ENCODE measurements around the gene SNX30.
A peak's percentile ranks its signal among the peaks of the same experiment; 100 is the strongest.

Gene SNX30

DNA sequence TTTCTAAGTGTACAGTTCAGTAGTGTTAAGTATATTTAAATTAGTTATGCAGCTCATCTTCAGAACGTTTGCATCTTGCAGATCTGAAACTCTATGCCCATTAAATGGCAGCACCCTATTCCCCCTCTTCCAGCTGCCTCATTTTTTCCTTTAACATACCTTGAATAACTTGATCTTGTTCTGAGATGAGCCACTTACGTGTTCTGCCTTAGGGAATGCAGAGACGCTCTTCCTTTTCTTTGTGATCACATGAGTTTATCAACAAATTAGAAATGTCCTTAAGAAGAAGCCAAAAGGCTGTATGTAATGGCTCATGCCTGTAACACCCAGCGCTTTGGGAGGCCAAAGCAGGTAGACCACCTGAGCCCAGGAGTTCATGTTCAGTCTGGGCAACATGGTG lies 82.5 kb downstream of the SNX30 start:
- no peak for DNase-seq

DNA sequence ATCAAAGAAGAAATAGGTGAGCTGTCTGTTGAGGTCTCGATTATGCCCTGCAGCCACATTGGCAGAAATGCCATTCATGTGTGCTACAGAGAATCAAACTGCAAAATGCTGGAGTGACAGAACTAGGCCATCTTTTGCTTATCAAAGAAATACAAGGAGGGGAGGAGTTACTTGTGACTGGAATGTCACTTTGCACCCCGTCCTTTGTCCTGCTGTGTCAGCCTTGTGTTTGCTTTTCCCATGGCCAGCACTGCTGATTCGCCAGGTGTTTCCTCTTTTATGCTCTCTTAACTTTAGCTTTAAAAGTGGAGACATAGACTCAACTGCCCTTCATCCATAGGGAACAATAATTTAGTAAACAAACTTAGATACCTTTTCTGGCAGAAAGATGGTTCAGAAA lies 85.8 kb downstream of the SNX30 start:
- no peak for DNase-seq

DNA sequence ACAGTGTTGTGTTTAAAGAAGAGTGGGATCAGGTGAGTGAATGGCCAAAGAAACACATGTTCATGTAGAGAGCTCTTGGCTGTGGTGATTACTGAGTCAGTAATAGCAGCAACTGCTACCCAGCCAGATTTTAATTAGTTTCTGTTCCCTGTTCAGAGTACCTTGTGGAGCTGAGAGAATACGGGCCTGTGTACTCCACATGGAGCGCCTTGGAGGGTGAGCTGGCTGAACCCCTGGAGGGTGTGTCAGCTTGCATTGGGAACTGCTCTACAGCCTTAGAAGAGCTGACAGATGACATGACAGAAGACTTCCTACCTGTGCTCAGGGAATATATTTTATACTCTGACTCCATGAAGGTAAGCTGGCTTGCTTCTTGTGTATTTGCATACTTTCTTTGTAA lies 87.8 kb downstream of the SNX30 start:
- DNase-seq = no peak

DNA sequence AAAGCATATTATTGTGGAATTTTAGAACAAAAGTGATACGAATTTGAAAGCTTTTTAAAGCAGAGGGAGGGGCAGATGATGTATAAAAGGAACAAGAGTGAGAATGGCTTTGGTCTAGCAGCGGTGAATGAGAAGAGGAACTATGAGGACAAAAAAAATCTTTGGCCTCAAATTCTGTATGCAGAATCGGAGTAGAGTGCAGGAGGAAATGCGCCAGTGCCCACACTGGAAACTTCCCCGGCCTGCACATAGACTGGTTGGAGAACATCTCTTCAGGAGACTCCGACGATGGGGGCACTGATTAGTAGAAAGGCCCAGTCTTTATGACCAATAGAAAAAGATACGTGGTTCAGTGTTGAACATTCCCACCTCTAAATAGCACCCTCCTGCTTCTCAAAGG lies 88.8 kb downstream of the SNX30 start:
- no peak for DNase-seq

DNA sequence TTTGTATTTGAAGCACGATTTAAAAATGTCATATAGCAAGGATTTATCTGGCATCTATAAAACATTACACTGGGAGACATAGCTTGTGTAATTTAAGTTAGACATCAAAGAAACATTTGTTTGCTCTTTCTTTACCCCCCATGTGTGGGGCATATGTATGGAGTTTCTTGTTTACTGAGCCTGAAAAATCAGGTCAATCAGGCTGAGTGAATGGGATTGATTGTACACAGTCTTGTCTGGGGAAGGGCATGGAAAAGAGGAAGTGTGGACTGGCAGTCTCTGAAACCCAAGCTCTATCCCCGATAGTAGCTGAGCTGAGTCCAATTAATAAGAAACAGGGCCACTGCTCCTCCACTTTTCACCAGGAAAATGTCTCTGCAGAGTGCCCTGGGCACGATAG lies 90.7 kb downstream of the SNX30 start:
- DNase-seq = no peak

DNA sequence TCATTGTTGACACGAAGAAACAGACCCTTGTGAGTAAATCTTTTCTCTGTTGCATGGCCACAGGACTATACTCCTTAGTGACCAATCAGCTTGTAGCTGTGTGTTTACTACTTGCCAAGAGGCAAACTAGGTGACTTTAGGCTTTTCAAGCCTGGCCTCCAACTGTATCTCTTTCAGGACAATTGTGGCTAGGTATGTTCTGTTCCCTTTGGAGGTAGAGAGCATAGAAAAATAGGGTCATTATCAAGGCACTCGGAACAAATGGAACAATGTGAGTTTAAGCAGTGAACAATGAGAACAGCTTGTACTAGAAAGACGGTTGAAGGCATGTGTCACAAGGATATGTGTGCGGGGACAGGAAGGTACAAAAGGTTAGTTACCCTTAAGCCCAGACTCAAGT lies 92.0 kb downstream of the SNX30 start:
- no peak for DNase-seq

DNA sequence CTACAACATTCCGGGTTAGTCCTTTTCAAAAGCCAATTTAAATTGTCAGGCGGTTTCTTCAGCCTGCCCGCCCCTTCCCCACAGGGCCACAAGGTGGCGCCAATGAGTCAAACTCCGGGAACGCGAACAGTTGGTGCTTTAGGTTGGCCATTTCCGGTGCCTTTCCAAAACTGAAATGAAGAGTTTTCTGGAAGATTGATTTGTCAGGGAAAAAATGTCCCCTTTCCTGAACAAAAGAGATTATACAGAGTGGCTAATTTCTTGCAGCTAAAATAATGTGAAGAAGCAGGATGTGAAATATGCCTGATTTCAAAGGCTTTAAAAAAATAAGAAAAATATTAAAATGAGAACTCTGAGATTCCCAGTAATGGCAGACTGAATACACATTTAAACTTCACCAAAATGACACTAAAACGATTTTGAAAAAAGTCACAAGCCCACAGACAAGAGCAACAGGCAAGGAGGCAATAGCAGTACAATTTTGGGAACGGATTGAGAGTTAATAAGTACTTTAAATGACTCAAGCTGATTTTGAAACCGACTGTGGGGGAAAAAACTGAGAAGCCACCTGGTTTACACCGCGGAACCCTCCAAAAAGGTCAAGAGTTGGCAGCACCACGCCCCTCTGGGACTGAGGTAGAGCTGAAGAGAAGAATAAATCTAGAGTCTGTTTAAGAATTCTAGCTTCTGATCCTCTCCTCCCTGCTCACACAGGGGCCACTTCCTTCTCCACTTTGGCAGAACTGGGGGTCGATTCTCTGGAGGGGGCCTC lies 94.4 kb downstream of the SNX30 start:
- DNase-seq = peak; percentile 11

DNA sequence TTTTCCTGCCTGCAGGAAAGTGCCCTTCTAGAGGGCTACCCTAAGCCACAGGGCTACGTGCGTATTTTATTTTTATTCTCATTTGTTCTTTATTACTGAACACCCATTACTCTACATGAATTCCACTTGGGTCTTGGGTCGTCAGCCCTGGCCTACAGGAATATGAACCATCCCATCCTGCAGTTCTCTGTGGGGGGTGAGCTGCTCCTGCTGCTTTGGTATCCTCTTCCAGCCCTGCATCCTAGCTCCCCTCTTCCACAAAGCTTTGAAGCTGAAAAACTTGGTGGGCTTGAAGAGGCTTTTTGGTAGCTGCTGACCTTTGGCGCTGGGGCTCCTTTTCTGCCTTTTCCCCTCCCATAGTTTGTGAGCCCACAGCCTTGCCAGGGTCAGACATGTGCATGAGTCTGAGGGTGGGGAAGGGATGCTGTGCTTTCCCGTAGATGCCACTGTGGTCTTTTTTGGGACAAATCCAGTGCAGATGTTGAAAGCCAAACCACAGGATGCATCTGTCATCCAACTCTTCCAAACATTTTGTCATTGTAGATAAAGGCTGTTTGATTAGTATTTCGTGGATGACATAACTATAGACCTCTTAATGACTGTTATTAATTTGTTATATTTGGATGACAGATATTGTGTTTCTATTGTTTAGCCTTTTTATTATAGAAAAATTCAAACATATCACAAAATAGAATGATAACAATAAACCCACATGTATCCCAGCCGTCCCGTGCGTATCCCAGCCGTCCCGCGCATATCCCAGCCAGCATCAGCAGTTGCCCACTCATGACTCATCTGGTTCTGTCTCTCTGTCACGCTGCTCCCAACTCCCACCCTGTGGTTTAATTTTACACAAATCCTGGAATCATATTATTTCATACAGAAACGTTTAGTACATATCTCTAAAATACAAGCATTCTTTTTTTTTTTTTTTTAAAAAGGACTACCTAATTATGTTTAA lies 96.2 kb downstream of the SNX30 start:
- no peak for DNase-seq

DNA sequence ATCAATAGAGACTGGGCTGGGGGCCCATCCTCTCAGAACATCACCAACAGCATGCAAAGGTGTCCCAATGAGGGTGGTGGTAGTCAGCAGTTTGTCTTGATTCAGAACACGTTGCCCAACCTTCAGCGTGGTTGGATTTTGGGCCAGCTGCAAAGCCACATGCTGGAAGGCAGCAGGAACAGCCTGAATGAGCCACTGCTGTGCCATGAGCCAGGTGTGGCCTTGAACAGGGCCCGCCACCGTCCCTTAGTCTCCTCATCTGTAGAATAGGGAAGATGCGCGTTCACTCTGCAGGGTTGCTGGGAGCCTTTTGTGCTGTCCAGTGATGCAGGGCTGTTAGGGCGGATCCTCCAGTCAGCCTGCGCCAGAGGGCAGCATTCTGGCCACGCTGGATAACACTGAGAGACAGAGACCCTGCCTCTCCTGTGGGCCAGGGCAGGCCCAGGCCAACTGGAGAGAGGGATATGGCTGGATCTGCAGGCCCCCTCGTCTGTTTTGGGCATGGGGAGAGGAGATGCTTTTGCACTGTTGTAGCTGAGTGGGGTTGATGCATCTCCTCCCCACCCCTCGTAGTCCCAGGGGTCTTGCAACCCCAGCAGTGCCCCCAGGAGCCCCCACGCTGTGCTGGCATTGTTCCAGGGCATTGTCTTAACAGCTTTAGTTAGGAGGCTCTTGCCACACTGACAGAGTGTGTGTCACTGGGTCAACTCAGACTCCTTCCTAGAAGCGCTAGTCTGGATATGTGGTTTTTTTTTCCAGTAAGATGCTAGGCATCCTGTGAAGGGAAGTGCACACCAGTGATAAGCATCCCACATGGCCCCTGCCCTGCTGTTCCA lies 98.0 kb downstream of the SNX30 start:
- no peak for DNase-seq

DNA sequence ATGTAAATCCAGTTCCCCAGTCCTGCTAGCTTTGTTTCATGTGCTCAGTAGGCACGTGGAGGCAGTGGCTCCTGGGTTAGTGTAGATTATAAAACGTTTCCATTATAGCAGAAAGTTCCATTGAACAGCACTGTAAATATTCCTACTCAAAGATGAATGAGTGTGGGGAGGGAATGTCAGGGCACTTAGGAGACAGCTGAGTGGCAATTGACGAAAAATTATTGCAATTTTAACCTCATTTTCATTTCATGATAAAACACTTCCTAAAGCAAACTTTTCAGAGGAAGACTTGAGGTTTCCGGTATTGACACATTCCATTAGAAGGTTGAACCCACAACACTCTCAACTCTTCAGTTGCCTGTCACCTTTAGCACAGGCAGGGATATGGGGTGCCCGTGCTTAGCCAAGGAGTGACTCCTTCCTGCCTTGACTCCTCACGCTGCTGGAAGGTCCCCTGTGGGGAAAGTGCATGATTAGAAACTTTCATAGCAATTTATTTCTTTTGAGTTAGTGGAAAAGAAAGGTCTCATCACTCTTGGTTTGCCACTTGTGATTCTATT lies 98.9 kb downstream of the SNX30 start:
- no peak for DNase-seq

DNA sequence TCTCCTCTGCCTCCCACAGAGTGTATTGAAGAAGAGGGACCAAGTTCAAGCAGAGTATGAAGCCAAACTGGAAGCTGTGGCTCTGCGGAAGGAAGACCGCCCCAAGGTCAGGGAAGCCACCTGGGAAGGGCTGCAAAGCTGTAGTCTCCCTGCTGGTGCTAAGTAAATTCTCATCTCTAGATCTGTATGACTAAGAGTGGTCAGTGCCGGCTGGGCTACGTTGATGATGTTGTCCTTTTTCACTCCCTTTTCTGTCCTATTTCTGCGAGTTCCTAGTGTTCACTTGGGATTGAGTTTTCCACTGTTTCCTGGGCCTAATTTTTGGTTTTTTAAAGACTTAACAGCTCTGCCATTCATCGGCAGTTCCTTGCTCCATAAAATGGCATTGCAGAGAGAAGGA lies 100.3 kb downstream of the SNX30 start:
- no peak for DNase-seq

DNA sequence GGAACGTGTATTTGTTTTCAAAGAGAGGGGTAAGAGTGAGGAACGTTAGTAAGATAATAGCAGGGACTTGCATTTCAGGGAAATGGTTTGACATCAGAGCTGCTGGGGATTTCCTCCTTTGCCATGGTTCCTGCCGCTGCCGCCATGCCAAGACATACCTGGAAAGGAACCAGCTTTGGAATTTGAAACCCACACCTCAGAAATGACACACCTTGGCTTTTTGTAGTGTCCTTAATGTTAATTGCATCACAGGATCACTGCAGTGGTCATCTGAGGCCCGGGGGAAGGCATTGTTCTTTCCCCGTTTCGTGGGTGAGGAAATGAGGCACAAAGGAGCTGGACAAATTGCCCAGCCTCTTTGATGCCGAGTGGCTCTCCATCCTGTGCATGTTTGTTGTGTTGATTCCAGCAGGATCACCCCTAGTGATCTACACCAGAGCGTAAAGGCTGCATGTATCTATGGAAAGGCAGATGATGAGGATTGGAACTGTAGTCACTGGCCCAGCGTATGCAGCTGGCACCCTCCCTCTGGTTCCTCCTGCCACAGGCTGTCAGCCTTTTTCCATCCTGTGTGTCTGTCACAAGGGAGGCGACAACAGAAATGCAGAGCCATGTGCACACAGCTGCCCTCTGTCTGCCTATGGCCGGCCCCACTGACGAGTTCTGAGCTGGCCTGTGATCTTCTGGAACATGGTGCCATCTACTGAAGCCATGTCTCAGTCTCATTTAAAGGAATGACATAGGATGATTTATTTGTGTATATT lies 102.4 kb downstream of the SNX30 start:
- DNase-seq = no peak

DNA sequence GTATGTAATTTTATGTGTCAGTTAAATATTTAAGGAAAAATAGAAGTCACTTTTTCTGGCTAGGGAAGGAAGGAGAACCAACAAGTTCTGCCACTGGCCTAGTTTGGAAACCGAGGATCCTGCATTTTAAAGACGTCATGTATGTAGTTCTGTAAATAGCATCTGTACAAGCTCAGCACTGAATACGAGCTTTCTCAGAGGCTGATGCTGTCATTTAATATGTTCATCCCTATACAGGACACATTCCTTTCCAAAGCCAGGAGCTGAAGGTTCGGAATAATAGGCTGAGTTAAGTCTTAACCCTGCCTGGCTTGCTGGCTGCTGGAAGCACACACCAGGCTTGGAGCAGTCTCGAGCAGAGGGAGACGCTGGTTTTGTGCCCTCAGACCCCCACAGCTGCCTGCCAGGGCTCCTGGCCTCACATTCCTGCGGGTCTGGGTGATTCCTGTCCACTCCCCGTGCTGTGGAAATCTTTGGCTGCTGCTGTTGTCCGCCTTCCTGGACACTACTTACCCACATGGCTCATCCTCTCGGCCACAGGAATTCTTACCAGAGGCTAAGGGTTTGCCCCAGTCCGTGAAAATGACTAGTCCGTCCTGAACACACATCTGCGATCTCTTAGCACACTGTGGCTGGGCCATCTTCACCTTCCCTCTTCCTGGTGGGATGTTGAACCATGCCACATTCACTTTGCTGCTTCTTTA lies 103.5 kb downstream of the SNX30 start:
- no peak for DNase-seq

DNA sequence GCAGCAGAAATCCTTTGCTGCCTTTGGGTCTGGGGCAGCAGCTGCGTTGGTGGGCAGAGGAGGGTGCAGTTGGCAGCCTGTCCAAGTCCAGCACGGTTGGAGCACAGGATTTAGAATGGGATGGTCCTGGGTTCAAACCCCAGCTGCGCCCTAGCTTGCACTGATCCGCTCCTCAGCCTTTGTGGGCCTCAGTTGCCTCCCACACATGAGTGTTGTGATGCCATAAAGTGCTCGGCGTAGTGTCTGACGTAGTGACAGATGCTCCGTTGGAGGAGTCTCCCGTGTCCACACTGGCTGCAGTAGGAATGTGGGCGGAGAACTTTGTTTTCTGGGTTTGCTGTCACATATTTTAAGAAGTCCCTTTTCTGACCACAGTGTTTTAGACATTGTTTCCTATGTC lies 104.1 kb downstream of the SNX30 start:
- no peak for DNase-seq

DNA sequence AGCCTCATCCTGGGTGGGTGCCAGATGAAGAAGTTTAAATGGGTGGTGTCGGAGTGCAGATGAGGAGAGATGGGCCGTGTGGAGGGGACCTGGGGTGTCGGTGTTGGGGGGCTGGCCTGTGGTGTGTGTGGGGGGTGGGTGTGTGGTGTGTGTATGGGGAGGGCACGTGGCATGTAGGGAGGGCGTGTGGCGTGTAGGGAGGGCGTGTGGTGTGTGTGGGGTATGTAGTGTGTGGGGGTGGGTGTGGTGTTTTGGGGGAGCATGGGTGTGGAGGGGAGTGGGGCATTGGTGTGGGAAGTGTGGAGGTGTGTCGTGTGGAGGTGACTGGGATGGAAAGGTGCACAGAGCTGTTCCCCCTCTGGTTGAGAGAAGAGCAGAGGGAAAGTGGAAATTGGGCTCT lies 105.6 kb downstream of the SNX30 start:
- DNase-seq = no peak

DNA sequence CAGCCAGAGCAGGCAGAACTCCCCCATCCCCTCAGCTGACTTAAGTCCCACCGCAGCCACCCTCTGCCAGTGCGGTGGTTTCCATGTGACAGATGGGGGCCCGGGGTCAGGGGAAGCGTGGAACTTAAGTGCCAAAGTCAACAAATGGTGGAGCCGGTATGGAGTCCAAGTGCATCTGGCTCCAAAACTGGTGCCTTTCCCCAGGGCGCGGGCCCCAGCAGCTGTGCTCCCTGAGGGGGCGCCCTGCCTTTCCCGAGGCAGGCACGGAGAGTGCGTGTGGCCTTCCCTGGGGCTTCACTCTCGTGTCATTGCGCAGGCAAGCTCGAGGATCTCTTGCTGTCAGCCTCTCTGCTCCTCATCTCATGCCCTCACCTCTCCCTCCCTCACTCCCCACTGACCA lies 106.3 kb downstream of the SNX30 start:
- DNase-seq = no peak

DNA sequence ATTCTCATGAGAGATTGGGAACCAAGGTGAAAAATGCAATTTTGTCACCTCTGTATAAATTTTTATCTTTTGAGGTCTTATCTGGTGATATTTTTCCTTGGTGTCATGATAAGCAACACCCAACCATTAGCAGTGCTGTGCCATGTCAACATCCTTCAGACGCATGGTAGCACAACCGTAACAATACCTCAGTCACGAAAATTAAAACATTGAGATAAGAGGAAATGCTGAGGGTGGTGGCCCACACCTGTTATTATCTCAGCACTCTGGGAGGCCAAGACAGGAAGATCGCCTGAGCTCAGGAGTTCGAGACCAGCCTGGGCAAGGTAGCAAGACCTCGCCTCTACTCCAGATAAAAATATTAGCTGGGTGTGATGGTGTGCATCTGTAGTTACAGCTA lies 107.4 kb downstream of the SNX30 start:
- no peak for DNase-seq

DNA sequence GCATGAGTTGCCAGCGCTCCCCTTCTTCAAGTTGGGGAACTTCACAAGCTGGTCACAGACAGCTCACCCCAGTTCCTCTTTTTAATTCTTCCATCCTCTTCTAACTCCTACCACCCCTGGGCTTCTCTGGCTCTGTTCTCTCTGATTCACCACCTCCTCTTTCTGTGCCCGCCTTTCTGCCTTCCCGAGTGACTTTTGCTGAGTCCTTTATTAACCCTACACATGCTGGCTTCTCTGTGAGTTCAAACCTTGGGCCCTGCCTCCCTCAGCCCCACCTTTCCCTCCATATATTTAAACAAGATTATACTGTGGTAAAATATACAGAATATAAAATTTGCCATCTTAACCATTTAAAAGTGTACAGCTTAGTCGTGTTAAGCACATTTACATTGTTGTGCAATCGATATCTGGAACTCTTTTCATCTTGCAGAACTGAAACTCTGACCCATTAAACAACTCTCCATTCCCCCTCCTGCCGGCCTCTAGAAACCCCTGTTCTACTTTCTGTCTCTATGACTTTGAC lies 108.1 kb downstream of the SNX30 start:
- DNase-seq = no peak

DNA sequence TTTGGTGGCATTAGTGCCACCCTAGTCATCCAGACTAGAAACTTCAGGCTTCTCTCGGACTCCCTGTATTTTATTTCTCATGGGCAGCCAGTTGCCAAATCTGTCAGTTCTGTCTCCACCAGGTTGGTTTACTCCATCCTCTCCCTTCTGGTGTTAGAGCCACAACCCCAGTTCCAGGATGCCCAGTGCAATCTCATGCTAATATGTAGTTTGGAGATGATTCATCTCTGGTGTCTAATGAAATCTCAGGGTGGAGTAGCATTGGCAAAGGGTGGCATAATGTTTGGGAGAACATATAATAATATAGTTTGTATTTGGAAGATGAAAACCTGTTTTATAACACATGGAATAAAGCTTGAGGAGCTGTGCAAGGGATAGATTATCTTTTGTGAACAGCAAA lies 109.9 kb downstream of the SNX30 start:
- no peak for DNase-seq

DNA sequence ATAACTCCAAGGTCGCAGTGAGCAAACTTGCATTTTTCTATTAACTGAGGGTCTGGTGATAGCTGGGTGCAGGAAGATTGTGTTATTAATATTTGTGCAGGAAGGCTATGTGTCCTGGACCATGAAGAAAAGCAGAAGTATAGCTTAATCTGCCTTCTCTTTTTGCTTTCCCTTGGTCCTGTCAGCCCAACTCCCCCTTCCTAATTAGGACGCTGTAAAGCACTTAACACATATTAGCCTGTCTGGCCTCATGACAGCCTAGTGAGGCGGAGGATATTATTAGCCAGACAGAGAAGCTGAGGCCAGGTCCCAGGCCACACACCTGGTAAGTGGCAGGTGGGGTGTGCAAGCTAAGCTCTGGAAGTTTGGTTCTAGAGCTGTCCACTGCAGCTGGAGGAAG lies 110.6 kb downstream of the SNX30 start:
- DNase-seq = no peak
